Endothelial cell of umbilical vein (primary cell): Measurements from ENCODE around the gene ART5. TPM values are rescaled to one million over a fixed set of nuclear protein-coding genes. Genes with fewer than 3 reads are reported as not detected.

Experiments used
- BruUV-seq: library from RNA; stranded (reverse); fragments of 400-500 nt; replicated peaks from 2 replicates; lab custom pipeline; 2021; lab: Mats Ljungman, UMichigan
- CTCF ChIA-PET: fragments of 300-600, 350-600 bp; sonication (Branson Sonifier 250); formaldehyde crosslinking; loops from one replicate; lab custom pipeline; 2021; ENCODE audit warnings: antibody characterized with exemption, inconsistent platforms; lab: Charles Lee
- POLR2A ChIA-PET: fragments of 300-600, 350-600 bp; sonication (Branson Sonifier 250); formaldehyde crosslinking; loops from one replicate; lab custom pipeline; 2021; ENCODE audit warnings: antibody characterized with exemption, inconsistent platforms; lab: Charles Lee
- DNase-seq: peaks from one replicate; pipeline ENCODE4 v3.0.0-alpha.2; 2011; ENCODE audit warnings: low read depth, low spot score
- FAIRE-seq: peaks from 2 replicates; lab custom pipeline; 2011; peaks lifted over from hg19 to GRCh38; lab: Jason Lieb, UNC
- H2AFZ ChIP-seq: 2 replicates; pipeline ENCODE4 v1.6.0; 2012; ENCODE audit warnings: low read depth, low read length, control low read depth, inconsistent platforms
- H3K27ac ChIP-seq: 2 replicates; pipeline ENCODE4 v1.5.1; 2011; ENCODE audit warnings: low read depth, mild to moderate bottlenecking, control low read depth, low read length, moderate library complexity; ENCODE audit not compliant: insufficient read depth
- H3K27me3 ChIP-seq, 2 experiments: 2 replicates each; pipeline versions ENCODE4 v1.6.0 to v1.6.1; 2011; ENCODE audit warnings: low read length in 2 of 2, mixed read lengths in 1 of 2; ENCODE audit not compliant: control insufficient read depth in 2 of 2, insufficient read depth in 2 of 2
- H3K36me3 ChIP-seq, 2 experiments: 2 replicates in 1 of 2; 3 replicates in 1 of 2; pipeline ENCODE4 v1.5.1; 2011; ENCODE audit warnings: low read length in 2 of 2, mild to moderate bottlenecking in 1 of 2, moderate library complexity in 1 of 2; ENCODE audit not compliant: control insufficient read depth in 2 of 2, insufficient read depth in 2 of 2; ENCODE audit errors: extremely low read depth in 1 of 2
- H3K4me1 ChIP-seq: 3 replicates; pipeline ENCODE4 v1.5.1; 2011; ENCODE audit warnings: mild to moderate bottlenecking, low read length; ENCODE audit not compliant: control insufficient read depth, insufficient read depth; ENCODE audit errors: extremely low read depth
- H3K4me2 ChIP-seq: 2 replicates; pipeline ENCODE4 v1.6.1; 2011; ENCODE audit warnings: low read length, control low read depth, mixed read lengths; ENCODE audit not compliant: insufficient read depth
- H3K4me3 ChIP-seq, 3 experiments: fragments of 200-600 bp in 1 of 3; sonication (generic), shearing (Covaris generic) in 1 of 3; replicated peaks in 1 of 3; 2 replicates each; pipeline ENCODE4 v1.5.1; 2011 to 2016; ENCODE audit warnings: control low read depth in 3 of 3, low read length in 3 of 3, mild to moderate bottlenecking in 2 of 3, inconsistent platforms in 1 of 3, low read depth in 1 of 3, moderate library complexity in 1 of 3; ENCODE audit not compliant: insufficient read depth in 1 of 3
- H3K79me2 ChIP-seq: 2 replicates; pipeline ENCODE4 v1.6.0; 2012; ENCODE audit warnings: low read length, inconsistent platforms; ENCODE audit not compliant: control insufficient read depth, insufficient read depth
- H3K9ac ChIP-seq: replicated peaks from 2 replicates; pipeline ENCODE3; 2011; ENCODE audit warnings: low read length, control low read depth; ENCODE audit not compliant: insufficient read depth; ENCODE audit errors: extremely low read depth
- H3K9me1 ChIP-seq: replicated peaks from 3 replicates; pipeline ENCODE4 v1.6.0; 2011; ENCODE audit warnings: mild to moderate bottlenecking, low read length; ENCODE audit not compliant: control insufficient read depth, insufficient read depth; ENCODE audit errors: extremely low read depth
- H3K9me3 ChIP-seq: replicated peaks from 2 replicates; pipeline ENCODE4 v1.5.1; 2012; ENCODE audit warnings: low read length, inconsistent platforms; ENCODE audit not compliant: control insufficient read depth, insufficient read depth
- H4K20me1 ChIP-seq: replicated peaks from 2 replicates; pipeline ENCODE3; 2011; ENCODE audit warnings: mild to moderate bottlenecking, low read length; ENCODE audit not compliant: control insufficient read depth, insufficient read depth; ENCODE audit errors: extremely low read depth
- CTCF ChIP-seq, 2 donors: IDR thresholded peaks; 1 replicate in 1 of 2; 2 replicates in 1 of 2; pipeline ENCODE4 v1.5.1; 2011; ENCODE audit warnings: low read length in 2 of 2, mild to moderate bottlenecking in 2 of 2, moderate library complexity in 2 of 2, control low read depth in 1 of 2, inconsistent platforms in 1 of 2, low read depth in 1 of 2; ENCODE audit not compliant: insufficient read depth in 1 of 2; ENCODE audit errors: extremely low read depth in 1 of 2
- FOS ChIP-seq: IDR thresholded peaks from 2 replicates; pipeline ENCODE4 v1.6.1; 2011; ENCODE audit warnings: mild to moderate bottlenecking, low read length, moderate library complexity, borderline replicate concordance; ENCODE audit not compliant: insufficient read depth
- MYC ChIP-seq: IDR thresholded peaks from one replicate; pipeline ENCODE4 v1.6.1; 2011; ENCODE audit warnings: mild to moderate bottlenecking, low read depth, low read length
- POLR2AphosphoS5 ChIP-seq: IDR thresholded peaks from 2 replicates; pipeline ENCODE4 v1.6.1; 2012; ENCODE audit warnings: low read depth, mild to moderate bottlenecking, control low read depth, low read length, moderate library complexity; ENCODE audit not compliant: insufficient read depth
- dilution Hi-C: fragments of 300-500 bp; cut with MboI; formaldehyde crosslinking; loops from one replicate; pipeline ENCODE4 v1.15.0; 2019; ENCODE audit warnings: low sequenced_read_pairs; ENCODE audit not compliant: extremely low pct_ligation_motif_present
- intact Hi-C: fragments of 100-400 bp; cut with micrococcal nuclease; formaldehyde crosslinking; loops from one replicate; pipeline ENCODE4 v1.10.0; 2022
- polyA plus RNA-seq, 4 experiments: library from polyadenylated mRNA; depleted of rRNA in 3 of 4; stranded (reverse) in 3 of 4; unstranded in 1 of 4; fragments of >200 nt; gene quantifications; 2 replicates each; pipeline versions ENCODE4 v1.2.1 to v1.2.3, GENCODE V29; 2011 to 2012; ENCODE audit warnings: missing spikeins in 1 of 4
- total RNA-seq: library from RNA; stranded (reverse); gene quantifications from 2 replicates; pipeline ENCODE4 v1.2.3, GENCODE V29; 2021

Gene ART5
- total and polyA plus RNA-seq, 2 donors (not counting 3 experiments of a cell fraction or from before 2014, with no cell fraction given), result not detected

- H2AFZ ChIP-seq, result no peak overlapping the region
- dilution Hi-C loops, result no loop called here
- FAIRE-seq, result peak; percentile 38
- H3K36me3 ChIP-seq, result peaks cover 16 to 37% of the 10 kb centered on the region in 2 experiments
- BruUV-seq, result no TSS peak
- H3K79me2 ChIP-seq, result no peaks in the 10 kb centered on the region
- no peak for TF ChIP-seq CTCF (IDR thresholded peaks at IDR 0.05; ENCODE audit: extremely low read depth in 1 of 2, insufficient read depth in 1 of 2, low read depth in 1 of 2, low read length in 2 of 2)
- peak; percentile 62 for TF ChIP-seq FOS
- intact Hi-C loops, result no loop called here
- ChIA-PET POLR2A (no interaction called here), CTCF (no interaction called here)
- H3K9me1 ChIP-seq, result no peaks in the 10 kb centered on the region
- H3K27me3 ChIP-seq, result no peaks in the 10 kb centered on the region
- H3K4me2 ChIP-seq, result no peak overlapping the region
- peak; percentile 47 for DNase-seq
- H3K27ac ChIP-seq, result no peak overlapping the region
- no peak overlapping the region for H3K9ac ChIP-seq
- no peaks in the 10 kb centered on the region for H4K20me1 ChIP-seq
- H3K4me3 ChIP-seq, result no peak overlapping the region
- H3K9me3 ChIP-seq, result no peaks in the 10 kb centered on the region
- H3K4me1 ChIP-seq, result no peaks in the 10 kb centered on the region
Measured at GRCh38 chr11:3674189-3674588, 32.4 kb upstream of the ART5 start.

- Histone ChIP-seq H3K36me3 (peaks cover 8 to 36% of the 10 kb centered on the region in 2 experiments), H3K27ac (no peak within 1 kb of the TSS), H3K9ac (no peak within 1 kb of the TSS), H4K20me1 (no peaks in the 10 kb centered on the region), H3K9me3 (no peaks in the 10 kb centered on the region), H3K27me3 (no peaks in the 10 kb centered on the region), H3K4me2 (no peak within 1 kb of the TSS), H3K4me1 (no peaks in the 10 kb centered on the region), H3K9me1 (no peaks in the 10 kb centered on the region), H2AFZ (no peak within 1 kb of the TSS), H3K4me3 (no peak within 1 kb of the TSS), H3K79me2 (no peaks in the 10 kb centered on the region)
- ChIA-PET POLR2A (no interaction called here), CTCF (interaction anchor here (1.5 kb wide), 1 partner anchor 10 kb away, joined by 3 read pairs; no protein-coding TSS in a partner anchor)
- intact Hi-C loops (no loop called here), dilution Hi-C loops (no loop called here)
- no peak for TF ChIP-seq POLR2AphosphoS5
- no peak for TF ChIP-seq MYC
- TF ChIP-seq FOS, result no peak
- no peak for TF ChIP-seq CTCF (IDR thresholded peaks at IDR 0.05; ENCODE audit: extremely low read depth in 1 of 2, insufficient read depth in 1 of 2, low read depth in 1 of 2, low read length in 2 of 2)
- FAIRE-seq, result no peak
- BruUV-seq, result no TSS peak
- DNase-seq, result no peak
Measured at GRCh38 chr11:3671334-3672254, 29.8 kb upstream of the ART5 start, which contains the start of gene CHRNA10. Gene CHRNA10 (minus strand): TSS chr11:3671384. CDS start chr11:3671312, 72 bp downstream.
